Spleen (tissue), 7 donors: Measurements from ENCODE around the gene BICDL2.

Experiments used
- CTCF ChIP-seq, 11 experiments: fragments of 200-600 bp in 7 of 11; fragments of 450-650 bp in 4 of 11; sonication (generic) in 4 of 11; IDR thresholded peaks in 8 of 11; conservative IDR thresholded peaks in 3 of 11; 1 replicate in 7 of 11; 2 replicates in 4 of 11; pipeline versions ENCODE4 v1.4.0 to v1.8.0; 2016 to 2021; ENCODE audit warnings: antibody characterized with exemption in 11 of 11, inconsistent platforms in 4 of 11, mild to moderate bottlenecking in 1 of 11
- POLR2A ChIP-seq, 3 donors: fragments of 450-650 bp; IDR thresholded peaks; one replicate each; pipeline ENCODE4 v1.5.1; 2017; ENCODE audit warnings: antibody characterized with exemption in 3 of 3, mild to moderate bottlenecking in 1 of 3
- POLR2AphosphoS5 ChIP-seq, 3 donors: sonication (generic); formaldehyde crosslinking; IDR thresholded peaks; one replicate each; pipeline ENCODE4 v1.5.1; 2017; ENCODE audit warnings: antibody characterized with exemption in 3 of 3
- donor health status: DM: no; HTN: no; CAD: no; lungs with moderate emphysema.
- donor health status: DM: no; HTN: no; CAD: no.
- donor health status: DM: no; HTN: no; CAD: no.

- TF ChIP-seq CTCF (IDR thresholded peaks at IDR 0.05 in 8 of 11, conservative IDR thresholded peaks at IDR 0.05 in 3 of 11) (no peak), POLR2A (IDR thresholded peaks at IDR 0.05) (no peak), POLR2AphosphoS5 (IDR thresholded peaks at IDR 0.05) (no peak)
Measured at GRCh38 chr16:3028716-3029319, 7.9 kb downstream of the BICDL2 start.
